Gastroesophageal sphincter (tissue), 3 donors: ENCODE data around the gene KLHDC4.

Experiments used
- EP300 ChIP-seq: sonication (generic); formaldehyde crosslinking; IDR thresholded peaks from one replicate; pipeline ENCODE4 v1.6.1; 2017; ENCODE audit warnings: antibody characterized with exemption, mild to moderate bottlenecking
- POLR2A ChIP-seq, 2 donors: fragments of 450-650 bp; IDR thresholded peaks; one replicate each; pipeline ENCODE4 v1.6.1; 2017; ENCODE audit warnings: antibody characterized with exemption in 2 of 2, mild to moderate bottlenecking in 2 of 2, moderate library complexity in 1 of 2
- TF ChIP-seq, protein P1 (sequence below), 4 experiments: fragments of 200-600 bp in 2 of 4; fragments of 450-650 bp in 2 of 4; sonication (generic) in 1 of 4; IDR thresholded peaks; one replicate each; pipeline ENCODE4 v1.5.1; 2017 to 2019; ENCODE audit warnings: antibody characterized with exemption in 4 of 4, mild to moderate bottlenecking in 2 of 4, moderate library complexity in 2 of 4

DNA sequence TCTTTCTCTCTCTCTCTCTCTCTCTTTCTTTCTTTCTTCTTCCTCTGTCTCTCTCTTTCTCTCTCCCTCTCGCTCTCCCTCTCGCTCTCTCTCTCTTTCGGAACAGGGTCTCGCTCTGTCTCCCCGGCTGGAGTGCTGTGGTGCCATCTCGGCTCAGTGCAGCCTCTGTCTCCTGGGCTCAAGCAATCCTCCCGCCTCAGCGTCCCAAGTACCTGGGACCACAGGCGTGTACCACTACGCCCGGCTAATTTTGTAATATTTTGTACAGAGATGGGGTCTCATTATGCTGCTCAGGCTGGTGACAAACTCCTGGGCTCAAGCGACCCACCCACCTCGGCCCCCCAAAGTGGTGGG is 12.7 kb upstream of the KLHDC4 start:
- TF ChIP-seq, protein P1, sequence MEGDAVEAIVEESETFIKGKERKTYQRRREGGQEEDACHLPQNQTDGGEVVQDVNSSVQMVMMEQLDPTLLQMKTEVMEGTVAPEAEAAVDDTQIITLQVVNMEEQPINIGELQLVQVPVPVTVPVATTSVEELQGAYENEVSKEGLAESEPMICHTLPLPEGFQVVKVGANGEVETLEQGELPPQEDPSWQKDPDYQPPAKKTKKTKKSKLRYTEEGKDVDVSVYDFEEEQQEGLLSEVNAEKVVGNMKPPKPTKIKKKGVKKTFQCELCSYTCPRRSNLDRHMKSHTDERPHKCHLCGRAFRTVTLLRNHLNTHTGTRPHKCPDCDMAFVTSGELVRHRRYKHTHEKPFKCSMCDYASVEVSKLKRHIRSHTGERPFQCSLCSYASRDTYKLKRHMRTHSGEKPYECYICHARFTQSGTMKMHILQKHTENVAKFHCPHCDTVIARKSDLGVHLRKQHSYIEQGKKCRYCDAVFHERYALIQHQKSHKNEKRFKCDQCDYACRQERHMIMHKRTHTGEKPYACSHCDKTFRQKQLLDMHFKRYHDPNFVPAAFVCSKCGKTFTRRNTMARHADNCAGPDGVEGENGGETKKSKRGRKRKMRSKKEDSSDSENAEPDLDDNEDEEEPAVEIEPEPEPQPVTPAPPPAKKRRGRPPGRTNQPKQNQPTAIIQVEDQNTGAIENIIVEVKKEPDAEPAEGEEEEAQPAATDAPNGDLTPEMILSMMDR (IDR thresholded peaks at IDR 0.05) = no peak
- no peak for TF ChIP-seq POLR2A (IDR thresholded peaks at IDR 0.05)
- TF ChIP-seq EP300 = no peak
